GM19193 (cell line): Measurements from ENCODE around the gene SEC14L2.

Source experiments
- POLR2A ChIP-seq: IDR thresholded peaks from 4 replicates; pipeline ENCODE4 v1.6.1; 2011; ENCODE audit not compliant: insufficient read depth, insufficient read length; ENCODE audit errors: extremely low read depth

SEC14L2 gene

DNA sequence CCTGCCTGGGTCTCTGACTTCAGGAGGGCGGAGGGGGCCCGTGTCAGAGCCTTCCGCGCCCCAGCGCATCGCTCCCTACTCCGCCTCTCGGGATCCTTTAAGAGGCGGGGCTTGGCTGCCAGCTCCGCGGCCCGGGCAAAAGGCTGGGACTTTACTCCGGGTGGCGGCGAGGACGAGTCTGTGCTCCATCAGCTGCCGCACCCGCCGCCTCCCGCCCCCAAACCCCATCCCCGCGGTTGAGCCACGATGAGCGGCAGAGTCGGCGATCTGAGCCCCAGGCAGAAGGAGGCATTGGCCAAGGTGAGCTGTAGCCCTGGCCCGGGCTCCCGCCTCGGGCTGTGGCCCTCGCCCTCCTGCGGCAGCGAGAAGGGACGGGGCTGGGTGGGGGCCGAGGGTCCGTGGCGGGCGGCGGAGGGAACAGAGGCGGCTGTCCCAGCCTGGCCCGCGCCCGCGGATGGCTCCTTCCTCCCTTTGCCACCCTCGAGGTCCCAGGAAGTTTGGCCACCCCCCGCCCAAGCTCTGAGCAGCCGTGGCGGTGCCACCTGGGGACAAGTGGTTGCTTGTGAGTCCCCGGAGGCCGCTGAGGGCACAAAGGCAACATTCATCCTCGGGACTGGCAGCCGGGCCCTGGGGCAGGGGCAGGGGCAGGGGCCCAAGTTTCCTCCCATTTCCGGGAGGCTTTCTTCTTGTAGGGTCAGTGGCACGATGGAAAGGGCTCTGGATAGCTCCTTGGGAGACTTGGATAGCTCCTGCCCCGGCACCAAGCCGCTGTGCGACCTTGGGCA is at the start of gene SEC14L2:
Gene SEC14L2, plus strand, starts transcription at position 148 of the 785 bp plus-strand sequence. Its CDS starts 99 bp downstream, at position 247.
- TF ChIP-seq POLR2A: no peak

DNA sequence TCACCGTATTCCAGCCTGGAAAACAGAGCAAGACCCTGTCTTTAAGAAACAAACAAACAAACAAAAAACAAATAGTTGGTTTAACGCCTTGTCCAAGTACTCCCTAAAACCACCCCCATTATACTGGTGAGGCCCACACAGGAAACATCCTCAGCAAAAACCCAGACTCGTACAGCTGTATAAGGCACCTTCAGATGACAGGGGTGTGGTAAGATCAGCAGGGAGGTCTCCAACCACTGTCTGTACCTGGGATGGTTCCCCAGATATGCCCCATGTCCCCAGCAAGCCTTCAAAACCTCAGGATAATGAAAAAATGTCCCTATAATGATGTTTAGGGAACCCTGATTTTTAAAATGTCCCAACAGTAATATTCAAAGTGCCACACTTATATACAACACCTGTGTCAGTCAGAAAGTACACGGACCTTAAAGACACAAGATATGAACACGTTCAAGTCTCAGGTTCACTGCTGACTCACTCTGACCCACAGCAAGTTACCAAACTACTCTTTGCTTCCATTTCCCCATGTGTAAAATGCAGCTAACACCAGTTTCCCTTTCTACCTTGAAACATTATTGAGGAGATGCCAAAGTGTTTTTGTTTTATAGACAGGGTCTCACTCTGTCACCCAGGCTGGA is 49.4 kb upstream of the SEC14L2 start:
- no peak for TF ChIP-seq POLR2A

DNA sequence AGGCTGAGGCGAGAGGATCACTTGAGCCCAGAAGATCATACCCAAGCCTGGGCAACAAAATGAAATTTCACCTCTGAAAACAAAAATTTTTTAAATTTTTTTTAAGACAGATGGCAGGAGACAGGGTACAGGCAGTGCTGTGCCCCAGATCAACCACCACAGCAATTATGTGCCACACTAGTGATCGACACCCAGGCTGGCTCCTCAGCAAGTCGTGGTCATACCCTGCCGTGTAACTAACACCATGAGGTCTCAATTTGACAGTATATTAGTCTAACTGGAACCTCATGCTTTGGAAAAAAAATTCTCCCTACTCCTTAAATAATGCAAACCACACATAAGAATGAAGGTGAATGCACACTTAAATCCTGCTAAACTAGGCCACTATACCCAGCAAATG is 48.4 kb upstream of the SEC14L2 start:
- no peak for TF ChIP-seq POLR2A

DNA sequence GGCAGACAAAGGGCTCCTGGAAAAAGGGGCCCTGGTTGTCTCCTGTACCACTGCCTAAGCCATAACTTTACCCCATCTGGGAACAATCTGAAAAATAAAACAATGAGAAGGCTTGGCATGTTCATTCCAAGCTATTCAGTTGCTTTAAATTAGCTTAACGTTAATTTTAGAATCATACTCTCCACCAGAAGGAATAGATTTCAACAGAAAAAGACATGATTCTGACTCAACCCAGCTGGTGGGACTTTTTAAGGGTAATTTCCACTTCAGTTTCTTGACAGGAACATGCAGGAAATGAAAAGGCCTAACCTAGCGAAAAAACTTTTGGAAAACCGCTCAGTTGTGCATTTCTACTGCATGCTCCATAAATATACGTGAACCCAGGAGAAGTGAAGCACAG is 48.0 kb upstream of the SEC14L2 start:
- TF ChIP-seq POLR2A: no peak

DNA sequence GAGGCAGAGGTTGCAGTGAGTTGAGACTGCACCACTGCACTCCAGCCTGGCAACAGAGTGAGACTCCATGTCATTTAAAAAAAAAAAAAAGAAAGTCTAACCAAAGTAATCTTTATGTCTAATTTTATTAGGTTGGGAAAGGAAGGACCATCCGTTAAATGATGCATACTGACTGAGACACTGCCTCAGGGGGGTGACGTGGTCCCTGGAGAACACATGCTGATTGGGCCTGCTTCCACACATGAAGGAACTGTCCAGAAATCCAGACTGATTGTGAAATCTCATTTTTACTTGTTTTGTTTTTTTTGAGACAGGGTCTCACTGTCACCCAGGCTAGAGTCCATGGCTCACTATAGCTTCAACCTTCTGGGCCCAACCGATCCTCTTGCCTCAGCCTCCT is 45.6 kb upstream of the SEC14L2 start:
- no peak for TF ChIP-seq POLR2A

DNA sequence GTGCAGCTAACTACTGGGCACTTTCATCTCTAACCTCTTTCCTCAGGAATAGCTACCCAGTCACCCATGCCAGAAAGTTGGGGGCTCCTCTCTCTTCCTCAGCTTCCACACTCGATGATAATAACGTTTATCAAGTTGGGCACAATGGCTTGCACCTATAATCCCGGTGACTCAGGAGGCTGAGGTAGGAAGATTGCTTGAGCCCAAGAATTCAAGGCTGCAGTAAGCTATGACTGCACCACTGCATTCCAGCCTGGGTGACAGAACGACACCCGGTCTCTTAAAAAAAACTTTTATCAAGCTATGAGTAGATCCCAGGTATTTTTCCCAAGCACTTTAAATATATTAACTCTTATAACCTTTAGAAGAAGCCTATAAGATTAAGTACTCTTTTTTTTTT is 42.2 kb upstream of the SEC14L2 start:
- TF ChIP-seq POLR2A: no peak

DNA sequence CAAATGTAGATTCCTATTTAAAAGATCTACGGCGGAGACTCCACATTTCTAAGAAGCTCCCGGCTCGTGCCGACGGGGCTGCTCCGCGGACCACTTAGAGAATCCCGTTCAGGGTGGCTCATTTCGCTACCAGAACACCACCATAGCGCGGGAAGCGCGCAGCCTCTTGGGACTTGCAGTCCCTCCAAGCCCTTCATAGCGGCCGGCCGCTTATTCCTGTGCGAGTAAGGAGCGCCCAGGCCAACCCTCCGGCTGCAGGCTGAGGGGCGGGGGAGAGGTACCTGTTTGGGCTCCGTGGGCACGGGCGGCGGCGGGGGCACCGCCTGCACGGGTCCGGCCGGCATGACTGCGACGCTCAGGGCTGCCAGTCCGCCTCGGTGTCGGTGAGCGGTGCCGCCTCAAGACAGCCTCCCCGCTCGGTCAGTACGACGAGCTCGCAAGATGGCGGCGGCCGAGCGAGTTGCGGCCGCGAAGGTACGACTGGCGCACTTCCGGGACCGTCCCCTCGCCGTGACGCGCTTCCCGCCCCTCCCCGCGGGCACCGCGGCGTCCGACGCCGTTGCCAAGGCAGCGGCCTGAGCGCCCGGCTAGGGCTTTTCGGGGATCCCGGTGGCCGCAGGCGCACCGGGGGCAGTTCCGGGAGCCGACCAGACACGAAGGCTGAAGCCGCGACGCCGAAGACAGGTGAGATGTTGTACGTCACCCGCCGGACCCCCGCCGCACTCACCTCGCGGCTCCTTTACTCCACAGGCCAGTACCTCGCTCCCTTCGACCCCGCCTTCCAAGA is 40.2 kb upstream of the SEC14L2 start, which contains the start of the genes CCDC157 and SF3A1:
Gene CCDC157, plus strand, starts transcription at position 559 of the 787 bp plus-strand sequence. CDS start 8,994 bp downstream, outside the sequence.
Gene SF3A1, minus strand, starts transcription at position 446 of the 787 bp plus-strand sequence. Its CDS starts 102 bp downstream, at position 344.
- peak; percentile 97 for TF ChIP-seq POLR2A

DNA sequence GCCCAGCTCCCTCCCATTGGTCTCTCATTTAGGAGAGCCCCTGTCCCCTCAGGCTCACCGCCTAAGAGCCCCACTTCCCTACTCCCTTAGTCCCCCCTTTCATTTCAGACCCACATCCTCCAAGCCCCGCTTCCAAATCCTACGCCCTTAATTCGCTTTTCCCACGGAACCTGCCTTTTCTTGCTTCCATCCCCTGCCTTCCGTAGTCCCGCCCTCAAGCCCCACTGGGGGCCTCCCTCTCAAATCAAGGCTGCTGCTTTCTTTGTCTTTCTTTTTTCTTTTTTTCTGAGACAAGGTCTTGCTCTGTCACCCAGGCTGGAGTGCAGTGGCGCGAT is 39.6 kb upstream of the SEC14L2 start:
- no peak for TF ChIP-seq POLR2A

DNA sequence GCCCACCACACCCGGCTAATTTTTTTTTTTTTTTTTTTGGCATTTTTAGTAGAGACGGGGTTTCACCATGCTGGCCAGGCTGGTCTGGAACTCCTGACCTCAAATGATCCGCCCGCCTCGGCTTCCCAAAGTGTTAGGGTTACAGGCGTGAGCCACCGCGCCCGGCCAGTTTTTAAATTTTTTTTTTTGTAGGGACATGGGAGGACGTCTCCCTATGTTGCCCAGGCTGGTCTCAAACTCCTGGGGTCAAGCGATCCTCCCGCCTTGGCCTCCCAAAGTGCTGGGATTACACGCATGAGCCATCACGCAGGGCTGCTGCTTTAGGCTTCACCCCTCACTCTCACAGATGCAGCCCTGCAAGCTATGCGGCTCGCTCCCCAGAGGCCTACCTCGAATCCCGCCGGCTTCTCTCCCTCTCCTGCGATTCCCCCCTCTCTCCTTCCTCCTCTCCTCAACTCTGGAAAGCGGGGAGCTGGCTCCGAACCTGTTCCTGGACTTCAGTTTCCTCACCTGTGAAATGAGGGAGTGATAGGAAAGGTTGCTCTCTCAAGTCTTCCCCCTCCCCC is 39.1 kb upstream of the SEC14L2 start:
- TF ChIP-seq POLR2A: no peak

DNA sequence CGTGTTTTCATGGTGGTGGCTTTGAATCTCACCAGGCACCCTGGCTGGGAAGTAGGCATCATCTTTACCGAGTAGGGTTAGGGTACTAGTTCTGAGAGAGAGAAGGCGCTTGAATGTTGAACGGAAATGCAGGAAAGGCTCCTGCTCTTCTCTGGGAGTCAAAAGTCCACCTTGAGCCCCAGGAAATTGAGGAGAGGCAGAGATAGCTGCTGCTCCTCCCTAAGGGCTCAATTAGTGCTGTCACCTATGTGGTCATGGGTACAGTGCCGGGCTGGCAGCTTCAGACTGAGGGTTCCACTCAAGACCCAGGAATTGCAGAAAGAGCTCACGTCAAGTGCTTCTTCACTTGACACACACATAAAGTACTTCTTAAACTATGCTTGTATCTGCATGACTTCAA is 38.3 kb upstream of the SEC14L2 start:
- no peak for TF ChIP-seq POLR2A

DNA sequence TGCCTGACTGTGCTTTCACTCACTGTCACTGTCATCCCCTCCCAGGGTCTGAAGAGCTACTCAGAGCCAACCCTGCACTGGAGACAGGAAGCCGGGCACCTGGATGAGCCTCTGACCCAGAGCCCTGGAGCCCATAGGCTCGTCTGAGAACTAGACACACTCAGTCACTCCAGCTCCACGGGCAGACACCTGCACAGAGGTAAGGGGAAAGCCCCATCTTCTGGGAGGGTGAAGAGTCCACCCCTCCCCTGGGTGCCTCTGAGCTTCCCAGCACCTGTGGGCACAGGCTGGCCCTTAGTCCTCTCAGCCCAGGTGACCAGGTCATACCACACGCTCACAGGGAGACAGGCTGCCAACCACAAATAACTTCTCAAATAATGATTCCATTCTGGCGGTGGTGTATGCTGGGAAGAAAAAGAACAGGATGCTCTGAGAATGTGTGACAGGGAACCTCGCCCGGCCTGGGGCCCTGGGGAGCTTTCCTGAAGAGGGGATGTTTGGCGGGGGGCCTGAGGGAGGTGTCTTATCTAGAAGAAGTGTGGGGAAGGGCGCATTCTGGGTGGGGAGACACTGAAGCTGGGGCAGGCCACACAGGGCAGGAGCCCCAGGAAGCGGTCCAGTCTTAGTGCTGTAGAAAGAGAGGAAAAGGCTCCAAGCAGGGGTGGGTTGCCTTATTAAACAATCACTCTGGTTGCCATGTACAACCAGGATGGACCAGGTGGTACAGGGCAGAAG is 34.7 kb upstream of the SEC14L2 start:
- TF ChIP-seq POLR2A: no peak

DNA sequence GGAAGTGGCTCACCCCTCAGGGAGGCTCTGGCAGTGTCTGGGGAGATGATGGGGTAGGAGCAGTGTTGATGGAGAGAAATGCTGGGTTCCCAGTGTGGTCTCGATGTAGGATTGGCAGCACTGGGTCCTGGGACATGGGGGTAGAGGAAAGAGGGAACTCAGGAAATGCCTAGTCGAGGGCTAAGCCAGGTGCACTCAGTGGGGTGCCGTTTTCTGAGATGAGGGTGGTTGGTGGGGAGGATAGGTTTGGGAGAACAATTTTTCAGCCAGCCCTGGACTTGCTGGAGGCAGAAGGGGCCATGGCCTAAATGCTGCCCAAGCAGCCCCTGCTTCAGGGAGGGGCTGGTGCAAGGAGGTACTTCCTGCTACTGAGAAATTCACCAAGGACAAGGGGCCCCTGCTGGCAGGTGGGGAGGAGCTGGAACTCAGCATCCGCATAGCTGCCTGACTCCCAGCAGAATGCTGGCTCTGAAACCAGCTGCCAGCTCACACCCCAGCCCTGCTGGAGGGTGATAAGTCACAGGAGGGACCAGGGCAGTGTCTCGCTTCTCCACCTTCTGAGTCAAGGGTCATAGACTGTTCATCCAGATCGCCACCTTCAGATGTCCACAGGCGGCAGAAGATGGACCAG is 34.1 kb upstream of the SEC14L2 start:
- TF ChIP-seq POLR2A: no peak

DNA sequence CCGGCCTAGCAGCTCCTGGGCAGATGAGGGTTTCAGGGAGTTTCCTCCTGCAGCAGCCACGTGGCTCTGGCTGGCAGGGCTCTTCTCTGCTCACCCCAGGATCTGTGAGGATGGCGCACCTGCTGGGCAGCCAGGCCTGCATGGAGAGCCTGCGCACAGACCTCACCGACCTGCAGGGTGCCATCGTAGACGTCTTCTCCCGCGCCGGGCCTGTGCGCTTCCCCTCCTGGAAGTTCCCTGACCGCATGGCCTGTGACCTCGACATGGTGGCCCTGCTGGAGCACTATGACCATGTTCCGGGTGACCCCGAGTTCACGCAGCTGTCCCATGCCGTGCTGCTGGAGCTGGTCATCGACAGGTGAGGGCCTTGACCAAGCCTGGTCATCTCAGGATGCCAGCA is 30.9 kb upstream of the SEC14L2 start:
- TF ChIP-seq POLR2A: no peak

DNA sequence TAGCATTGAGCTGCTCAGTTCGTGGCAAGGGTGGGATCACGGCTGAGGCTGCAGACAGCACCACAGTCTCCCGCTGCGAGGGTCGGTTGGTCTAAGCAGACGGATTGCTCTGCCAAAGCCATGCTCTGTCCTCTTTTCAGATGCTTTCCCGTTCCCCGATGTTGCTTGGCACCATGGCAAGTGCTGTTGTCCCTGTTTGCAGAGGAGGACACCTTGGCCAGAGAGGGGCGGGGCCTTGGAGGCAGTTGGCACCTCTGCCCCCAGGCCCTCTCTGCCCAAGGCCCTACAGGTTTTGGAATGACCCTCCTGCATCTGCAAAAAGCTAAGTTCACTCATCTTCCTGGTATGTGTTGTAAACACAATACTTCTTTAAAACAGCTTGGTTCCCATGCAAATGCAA is 28.4 kb upstream of the SEC14L2 start:
- TF ChIP-seq POLR2A: no peak

DNA sequence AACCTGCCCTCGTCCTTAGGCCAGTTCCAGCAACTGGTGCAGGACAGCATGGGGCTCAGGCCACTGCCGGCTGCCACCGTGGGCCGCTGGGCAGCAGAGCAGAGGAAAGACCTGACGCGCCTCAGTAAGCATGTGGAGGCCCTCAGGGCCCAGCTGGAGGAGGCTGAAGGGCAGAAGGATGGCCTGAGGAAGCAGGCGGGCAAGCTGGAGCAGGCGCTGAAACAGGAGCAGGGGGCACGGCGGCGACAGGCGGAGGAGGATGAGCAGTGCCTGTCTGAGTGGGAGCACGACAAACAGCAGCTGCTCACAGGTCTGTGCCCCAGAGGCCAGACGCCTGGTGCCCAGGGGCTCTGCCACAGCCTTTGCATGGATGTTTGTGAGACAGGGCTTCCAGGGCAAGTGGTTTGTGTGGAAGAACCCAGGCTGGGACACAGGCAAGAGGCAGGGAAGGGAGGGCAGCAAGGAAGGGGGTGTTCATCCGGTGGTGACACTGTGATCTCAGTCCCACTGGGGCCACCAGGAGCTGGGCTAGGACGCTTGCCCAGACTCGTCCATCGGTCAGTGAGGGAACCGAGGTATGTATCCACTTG is 26.1 kb upstream of the SEC14L2 start:
- TF ChIP-seq POLR2A: no peak
